ENCODE data around the gene ADAM8. TPM values are rescaled to one million over a fixed set of nuclear protein-coding genes. Genes with fewer than 3 reads are reported as not detected.

The ADAM8 gene
- polyA plus RNA-seq, 1 donor from 2014 or later: 6.4 TPM

DNA sequence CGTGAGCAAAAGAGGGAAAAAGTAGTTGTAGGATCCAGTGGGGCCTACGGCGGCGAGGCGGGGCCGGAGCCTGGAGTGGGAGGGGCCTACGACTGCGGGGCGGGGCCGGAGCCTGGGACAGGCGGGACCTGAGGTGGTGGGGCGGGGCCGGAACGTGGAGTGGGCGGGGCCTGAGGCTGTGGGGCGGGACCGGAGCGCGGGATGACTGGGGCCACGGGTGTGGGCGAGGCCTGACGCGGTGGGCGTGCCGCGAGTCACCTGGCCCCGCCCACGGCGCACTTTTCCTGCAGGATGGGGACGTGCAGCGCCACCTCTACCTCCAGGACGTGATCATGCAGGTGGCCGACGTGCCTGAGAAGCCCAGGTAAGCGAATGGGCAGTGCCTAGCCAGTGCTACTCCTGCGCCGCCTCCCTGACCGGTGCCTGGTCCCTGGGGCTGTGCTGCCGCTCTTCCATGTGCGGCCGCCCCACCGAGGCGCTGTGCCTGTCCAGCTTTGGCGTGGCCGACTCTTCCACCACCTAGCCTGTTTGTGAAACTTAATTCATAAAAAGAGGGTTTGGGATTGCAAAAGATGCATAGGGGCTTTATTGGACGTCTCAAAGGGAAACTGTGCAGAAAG is 32.5 kb upstream of the ADAM8 start:
- H4K20me1 ChIP-seq (ENCODE audit: insufficient read depth): no peaks in the 10 kb centered on the region
- TF ChIP-seq, protein P1, sequence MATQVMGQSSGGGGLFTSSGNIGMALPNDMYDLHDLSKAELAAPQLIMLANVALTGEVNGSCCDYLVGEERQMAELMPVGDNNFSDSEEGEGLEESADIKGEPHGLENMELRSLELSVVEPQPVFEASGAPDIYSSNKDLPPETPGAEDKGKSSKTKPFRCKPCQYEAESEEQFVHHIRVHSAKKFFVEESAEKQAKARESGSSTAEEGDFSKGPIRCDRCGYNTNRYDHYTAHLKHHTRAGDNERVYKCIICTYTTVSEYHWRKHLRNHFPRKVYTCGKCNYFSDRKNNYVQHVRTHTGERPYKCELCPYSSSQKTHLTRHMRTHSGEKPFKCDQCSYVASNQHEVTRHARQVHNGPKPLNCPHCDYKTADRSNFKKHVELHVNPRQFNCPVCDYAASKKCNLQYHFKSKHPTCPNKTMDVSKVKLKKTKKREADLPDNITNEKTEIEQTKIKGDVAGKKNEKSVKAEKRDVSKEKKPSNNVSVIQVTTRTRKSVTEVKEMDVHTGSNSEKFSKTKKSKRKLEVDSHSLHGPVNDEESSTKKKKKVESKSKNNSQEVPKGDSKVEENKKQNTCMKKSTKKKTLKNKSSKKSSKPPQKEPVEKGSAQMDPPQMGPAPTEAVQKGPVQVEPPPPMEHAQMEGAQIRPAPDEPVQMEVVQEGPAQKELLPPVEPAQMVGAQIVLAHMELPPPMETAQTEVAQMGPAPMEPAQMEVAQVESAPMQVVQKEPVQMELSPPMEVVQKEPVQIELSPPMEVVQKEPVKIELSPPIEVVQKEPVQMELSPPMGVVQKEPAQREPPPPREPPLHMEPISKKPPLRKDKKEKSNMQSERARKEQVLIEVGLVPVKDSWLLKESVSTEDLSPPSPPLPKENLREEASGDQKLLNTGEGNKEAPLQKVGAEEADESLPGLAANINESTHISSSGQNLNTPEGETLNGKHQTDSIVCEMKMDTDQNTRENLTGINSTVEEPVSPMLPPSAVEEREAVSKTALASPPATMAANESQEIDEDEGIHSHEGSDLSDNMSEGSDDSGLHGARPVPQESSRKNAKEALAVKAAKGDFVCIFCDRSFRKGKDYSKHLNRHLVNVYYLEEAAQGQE (IDR thresholded peaks at IDR 0.05; ENCODE audit: borderline replicate concordance): no peak
- no peak for TF ChIP-seq EZH2 (IDR thresholded peaks at IDR 0.05; ENCODE audit: borderline replicate concordance, insufficient read depth, low read length, poor library complexity, severe bottlenecking)
- peak; percentile 18 for TF ChIP-seq TAF1 (IDR thresholded peaks at IDR 0.05; ENCODE audit: low read depth)
- no peak for TF ChIP-seq EP300 (conservative IDR thresholded peaks at IDR 0.05; ENCODE audit: poor library complexity, severe bottlenecking)
- TF ChIP-seq RAD21 (conservative IDR thresholded peaks at IDR 0.05): no peak
- H3K9ac ChIP-seq (ENCODE audit: low read length): peak overlapping the region; percentile 82
- H3K27ac ChIP-seq (ENCODE audit: low read length): peak overlapping the region; percentile 78
- no peak overlapping the region for H3K4me2 ChIP-seq (ENCODE audit: low read length)
- peaks cover 25% of the 10 kb centered on the region for H3K79me2 ChIP-seq (replicated peaks; ENCODE audit: insufficient read depth, low read length)
- no peaks in the 10 kb centered on the region for H3K9me2 ChIP-seq (ENCODE audit: insufficient read depth, low read length)
- no peaks in the 10 kb centered on the region for H3K27me3 ChIP-seq (ENCODE audit: insufficient read depth, low read depth, low read length)
- no peaks in the 10 kb centered on the region for H3K9me3 ChIP-seq (ENCODE audit: low read length)
- H2AFZ ChIP-seq (ENCODE audit: low read depth, low read length): peak overlapping the region; percentile 27
- H3K36me3 ChIP-seq (ENCODE audit: insufficient read depth, low read length): no peaks in the 10 kb centered on the region
- H3F3A ChIP-seq (ENCODE audit: insufficient read depth, low read length, poor library complexity, severe bottlenecking): no peaks in the 10 kb centered on the region
- H3K4me3 ChIP-seq (ENCODE audit: low read length): peak overlapping the region; percentile 85

DNA sequence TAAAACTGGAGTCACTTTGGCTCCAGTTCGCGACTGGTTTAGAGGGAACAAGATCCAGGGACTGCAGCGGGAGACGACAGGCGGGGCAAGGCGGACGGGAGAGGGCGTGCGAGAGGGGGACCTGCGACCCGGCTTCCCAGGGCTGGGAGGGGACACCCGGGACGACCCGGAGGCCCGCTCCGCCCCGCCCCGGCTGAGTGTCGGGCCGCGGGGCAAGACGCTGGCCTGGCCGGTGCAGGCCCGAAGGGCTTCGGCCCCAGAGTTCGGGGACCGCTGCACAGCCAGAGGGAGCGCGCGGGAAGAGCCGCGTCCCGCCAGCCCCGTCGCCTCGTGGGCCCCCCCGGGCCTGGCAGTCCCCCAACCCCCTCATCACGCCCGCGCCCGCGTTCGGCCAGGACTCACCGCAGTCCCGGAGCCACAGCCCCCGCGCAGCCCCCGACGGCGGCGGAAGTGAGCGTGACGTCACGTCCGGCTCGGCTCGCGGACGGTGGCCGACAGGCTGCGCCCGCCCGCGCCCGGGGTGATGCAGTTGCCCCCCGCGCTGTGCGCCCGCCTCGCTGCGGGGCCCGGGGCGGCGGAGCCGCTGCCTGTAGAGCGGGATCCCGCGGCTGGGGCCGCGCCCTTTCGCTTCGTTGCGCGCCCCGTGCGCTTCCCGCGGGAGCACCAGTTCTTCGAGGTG is 31.9 kb upstream of the ADAM8 start, which contains the start of the genes TUBGCP2 and ZNF511:
TUBGCP2 (minus strand) TSS at position 452 of the 679 bp plus-strand sequence. CDS start 5,931 bp downstream, outside the sequence.
ZNF511 (plus strand) TSS at position 494 of the 679 bp plus-strand sequence; CDS start at position 524, 30 bp downstream.
- H3K36me3 ChIP-seq (ENCODE audit: insufficient read depth, low read length): no peaks in the 10 kb centered on the region
- H4K20me1 ChIP-seq (ENCODE audit: insufficient read depth): no peaks in the 10 kb centered on the region

More for the DNA sequence above, 31.9 kb upstream of the ADAM8 start, which contains the start of the genes TUBGCP2 and ZNF511:
- Histone ChIP-seq H3K79me2 (replicated peaks; ENCODE audit: insufficient read depth, low read length) (peaks cover 25% of the 10 kb centered on the region), H3K9ac (ENCODE audit: low read length) (peak within 1 kb of the TSS; percentile 82), H3K27ac (ENCODE audit: low read length) (peak within 1 kb of the TSS; percentile 78), H3K9me2 (ENCODE audit: insufficient read depth, low read length) (no peaks in the 10 kb centered on the region), H3K9me3 (ENCODE audit: low read length) (no peaks in the 10 kb centered on the region), H3K4me2 (ENCODE audit: low read length) (peak within 1 kb of the TSS; percentile 95), H2AFZ (ENCODE audit: low read depth, low read length) (peak within 1 kb of the TSS; percentile 27), H3F3A (ENCODE audit: insufficient read depth, low read length, poor library complexity, severe bottlenecking) (no peaks in the 10 kb centered on the region), H3K27me3 (ENCODE audit: insufficient read depth, low read depth, low read length) (no peaks in the 10 kb centered on the region), H3K4me3 (ENCODE audit: low read length) (peak within 1 kb of the TSS; percentile 85)
- TF ChIP-seq TAF1 (IDR thresholded peaks at IDR 0.05; ENCODE audit: low read depth) (peak; percentile 59), EP300 (conservative IDR thresholded peaks at IDR 0.05; ENCODE audit: poor library complexity, severe bottlenecking) (peak; percentile 76), MXI1 (conservative IDR thresholded peaks at IDR 0.05; ENCODE audit: poor library complexity, severe bottlenecking) (peak; percentile 74), SMC3 (conservative IDR thresholded peaks at IDR 0.05; ENCODE audit: poor library complexity) (peak; percentile 30), POLR2AphosphoS5 (IDR thresholded peaks at IDR 0.05) (peak; percentile 95), RAD21 (conservative IDR thresholded peaks at IDR 0.05) (no peak), CTCF (IDR thresholded peaks at IDR 0.05; ENCODE audit: poor library complexity, severe bottlenecking) (peak; percentile 40), EZH2 (IDR thresholded peaks at IDR 0.05; ENCODE audit: borderline replicate concordance, insufficient read depth, low read length, poor library complexity, severe bottlenecking) (no peak)
